ENCODE results near the gene DPP10.

Gene DPP10

DNA sequence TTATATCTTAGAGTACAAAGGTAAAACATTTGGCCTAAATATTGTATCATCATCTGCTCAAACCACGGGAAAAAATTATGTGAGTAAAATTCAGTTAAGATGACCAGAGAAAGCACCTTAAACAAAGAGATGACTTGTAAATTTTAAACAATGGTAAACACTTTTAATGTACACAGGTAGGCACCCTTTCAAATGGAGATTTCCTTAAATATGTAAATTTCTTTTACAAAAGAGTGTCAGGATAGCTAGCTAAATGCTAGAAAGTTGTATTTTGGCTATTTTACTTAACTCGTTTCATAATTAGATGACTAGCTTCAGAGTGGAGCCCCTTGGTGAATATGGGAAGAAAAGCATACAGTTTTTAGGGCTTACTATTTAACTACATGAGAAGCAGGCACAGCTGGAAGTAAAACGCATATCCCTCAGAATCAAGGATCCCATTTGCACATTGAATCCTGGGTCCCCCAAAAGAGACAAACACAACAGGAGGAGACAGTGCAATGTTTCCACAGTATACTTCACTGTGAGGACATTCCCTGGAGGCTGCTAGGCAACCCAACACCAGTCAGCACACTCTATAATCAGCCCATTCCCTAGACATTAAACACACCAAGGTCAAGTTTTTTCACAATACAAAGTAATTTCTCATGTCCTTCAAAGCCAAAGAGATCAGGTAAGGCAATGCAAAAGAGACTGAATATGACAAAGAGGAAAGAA, 1154.4 kb downstream of the DPP10 start:
- FAIRE-seq: no peak

DNA sequence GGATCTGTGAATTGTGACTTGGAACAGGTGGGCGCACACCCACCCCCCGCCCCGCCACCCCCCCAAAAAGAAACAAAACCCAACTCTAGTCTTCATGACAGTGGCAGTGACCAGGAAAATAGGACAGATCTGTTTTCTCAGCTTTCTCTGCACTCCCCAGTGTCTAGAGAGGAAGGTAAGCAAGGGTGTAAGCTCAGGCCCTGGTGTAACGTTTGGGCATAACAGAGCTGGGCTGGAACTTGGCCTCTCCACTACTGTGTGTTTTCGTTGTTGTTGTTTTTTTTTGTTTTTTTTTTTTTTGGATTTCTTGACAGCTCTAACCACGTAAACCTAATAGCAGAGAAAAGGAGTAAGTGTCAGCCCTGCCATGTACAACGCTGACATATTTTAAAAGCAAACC, 1160.8 kb downstream of the DPP10 start:
- no peak for FAIRE-seq

DNA sequence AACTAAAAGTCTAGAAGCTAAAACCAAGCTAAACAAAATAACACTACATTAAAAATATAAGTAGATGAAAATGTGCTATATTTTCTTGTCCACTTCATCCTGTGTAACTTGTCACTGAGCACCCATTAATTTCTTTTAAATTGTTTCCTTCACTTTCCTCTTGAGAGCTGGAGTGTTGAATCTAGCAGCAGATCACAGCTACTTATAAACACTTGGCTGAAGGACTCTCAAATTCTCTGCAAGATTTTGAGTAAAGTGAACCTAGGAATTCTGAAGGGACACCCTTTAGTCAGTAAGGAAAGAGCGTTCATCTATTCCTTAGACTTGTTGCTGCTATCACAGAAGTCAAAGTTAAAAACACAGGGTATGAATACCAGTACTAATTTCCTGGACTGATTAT, 1163.9 kb downstream of the DPP10 start:
- FAIRE-seq: no peak

DNA sequence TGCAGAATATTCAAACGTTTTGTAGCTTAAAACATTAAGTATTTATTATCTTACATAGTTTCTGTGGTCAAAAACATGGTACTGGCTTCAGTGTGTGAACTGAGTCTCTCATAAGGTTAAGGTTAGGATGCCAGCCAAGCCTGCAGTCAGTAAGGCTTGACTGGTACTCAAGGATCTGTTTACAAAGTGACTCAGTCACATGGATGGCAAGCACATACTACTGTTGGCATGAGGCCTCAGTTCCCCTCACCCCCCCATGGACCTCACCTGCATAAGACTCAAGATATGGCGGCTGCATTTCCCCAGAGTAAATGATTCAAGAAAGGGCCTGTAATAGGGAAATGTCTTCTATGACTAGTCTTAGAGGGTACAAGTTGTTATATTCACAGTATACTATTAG, 1167.5 kb downstream of the DPP10 start:
- FAIRE-seq: no peak

DNA sequence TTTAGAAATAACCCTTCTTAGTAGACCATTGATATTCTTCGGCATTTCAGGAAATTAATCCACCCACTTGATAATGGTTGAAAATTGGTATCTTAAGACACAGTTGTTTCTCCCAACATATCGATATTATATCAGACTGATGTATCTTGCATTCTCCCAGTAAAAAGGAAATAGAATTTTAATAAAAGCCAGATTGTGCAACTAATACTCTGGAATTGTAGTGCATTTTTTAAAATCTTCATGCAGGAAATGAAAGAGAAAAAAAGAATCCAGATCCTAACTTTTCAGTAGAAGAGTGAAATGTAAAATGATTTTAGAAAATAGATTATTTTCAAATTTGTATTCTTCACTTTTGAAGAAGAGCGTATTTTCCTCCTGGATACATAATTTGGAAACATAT, 1168.4 kb downstream of the DPP10 start:
- no peak for FAIRE-seq

DNA sequence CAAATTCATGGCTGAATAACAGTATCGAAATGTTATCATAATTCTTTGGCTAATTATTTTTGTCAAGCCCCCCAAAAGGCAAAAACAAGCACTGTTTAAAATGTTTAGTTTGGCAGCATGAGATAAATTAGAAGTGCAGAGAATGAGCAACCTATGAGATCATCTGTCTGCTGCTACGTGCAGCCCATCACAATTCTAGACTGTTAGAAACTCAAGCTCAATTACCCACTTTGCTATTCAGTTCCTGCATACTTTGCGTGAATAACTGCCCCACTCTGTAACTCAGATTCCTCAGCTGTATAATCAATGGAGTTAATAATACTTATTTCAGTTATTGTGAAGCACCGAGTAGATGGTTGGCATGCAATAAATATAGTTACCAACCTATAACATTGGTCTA, 1181.9 kb downstream of the DPP10 start:
- FAIRE-seq: no peak

DNA sequence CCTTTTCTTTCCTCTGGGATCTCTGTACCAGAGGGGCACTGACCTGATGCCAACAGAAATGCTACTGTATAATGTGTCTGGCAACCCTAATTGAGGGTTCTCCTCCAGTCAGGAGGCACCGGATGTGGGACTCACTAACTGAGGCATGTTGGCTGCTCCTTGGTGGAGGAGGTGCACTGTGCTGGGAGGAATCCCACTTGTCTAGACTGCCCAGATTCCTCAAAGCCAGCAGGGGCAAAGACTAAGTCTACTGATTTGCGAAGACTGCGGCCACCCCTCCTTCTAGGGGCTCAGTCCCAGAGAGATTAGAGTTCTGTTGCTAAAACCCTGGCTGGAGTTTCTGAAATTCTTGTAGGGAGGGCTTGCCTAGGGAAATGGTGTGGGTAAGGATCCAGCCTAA, 1192.1 kb downstream of the DPP10 start:
- no peak for FAIRE-seq

DNA sequence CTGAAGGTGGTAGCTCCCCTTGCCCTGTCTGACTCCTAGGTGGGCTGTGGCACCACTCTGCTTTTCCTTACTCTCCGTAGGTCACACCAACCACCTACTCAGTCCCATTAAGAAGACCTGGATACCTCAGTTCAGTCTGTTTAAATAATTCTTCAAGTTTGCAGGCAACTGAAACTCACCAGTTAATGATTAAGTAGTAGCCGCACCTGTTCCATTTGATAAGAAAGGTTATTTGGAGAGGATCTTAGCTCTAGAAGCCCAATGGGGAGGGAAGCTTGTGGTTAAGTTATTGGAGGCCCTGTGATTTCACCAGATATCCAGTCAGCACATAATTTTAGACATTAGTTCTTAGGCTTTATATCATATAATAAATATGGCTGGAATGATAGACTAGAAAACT, 1193.0 kb downstream of the DPP10 start:
- FAIRE-seq: no peak

DNA sequence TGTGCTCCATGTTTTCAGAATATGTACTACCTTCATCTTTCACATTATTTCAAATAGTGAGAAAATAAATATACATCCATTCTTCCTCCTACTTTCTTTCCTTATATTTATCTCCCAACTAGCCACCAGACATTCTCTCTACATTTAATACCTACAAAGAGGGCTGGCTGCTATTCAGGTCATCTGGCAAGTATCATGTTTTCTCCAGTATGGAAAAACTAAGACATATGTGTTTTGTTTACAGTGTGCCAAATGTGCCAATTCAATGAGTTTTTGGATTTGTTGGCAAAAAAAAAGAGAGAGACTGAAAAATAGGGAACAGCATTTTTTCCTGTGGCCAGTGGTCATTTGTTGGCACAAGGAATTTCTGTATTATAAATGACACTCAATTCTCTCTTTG, 1207.3 kb downstream of the DPP10 start:
- FAIRE-seq: no peak

DNA sequence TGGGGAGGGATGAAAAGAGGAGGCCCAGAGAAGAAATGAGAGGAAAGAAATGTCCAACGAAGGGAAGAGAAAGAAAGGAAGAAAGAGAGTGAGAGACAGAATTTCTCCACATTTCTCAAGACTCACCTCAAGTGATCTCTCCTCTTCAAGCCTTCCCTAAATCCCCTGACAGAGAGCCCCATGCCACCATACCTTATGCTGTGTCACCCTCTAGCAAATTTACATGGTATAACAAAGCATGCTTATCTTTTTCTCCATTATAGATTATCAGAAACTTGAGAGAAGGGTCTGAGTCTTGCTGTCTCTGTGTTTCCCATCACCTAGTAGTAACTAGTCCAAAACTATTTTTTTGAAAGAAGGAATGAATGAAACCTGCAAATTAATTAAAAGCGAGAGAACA, 1208.4 kb downstream of the DPP10 start:
- FAIRE-seq: no peak

DNA sequence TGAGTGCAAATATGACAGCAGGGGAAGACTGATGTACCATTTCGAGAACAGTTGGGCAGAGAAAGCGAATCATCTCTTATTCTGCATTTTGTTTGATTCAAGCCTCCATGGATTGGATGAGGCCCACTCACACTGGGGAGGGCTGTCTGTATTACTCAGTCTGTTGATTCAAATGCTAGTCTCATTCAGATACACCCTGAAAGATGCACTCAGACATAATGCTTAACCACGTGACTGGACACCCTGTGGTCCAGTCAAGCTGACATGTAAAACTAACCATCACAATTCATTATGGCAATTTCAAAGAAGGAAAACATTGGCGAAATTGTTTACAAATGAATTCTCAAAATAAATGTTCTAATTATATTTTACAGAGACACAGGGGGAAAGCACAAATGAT, 1210.2 kb downstream of the DPP10 start:
- FAIRE-seq: no peak

DNA sequence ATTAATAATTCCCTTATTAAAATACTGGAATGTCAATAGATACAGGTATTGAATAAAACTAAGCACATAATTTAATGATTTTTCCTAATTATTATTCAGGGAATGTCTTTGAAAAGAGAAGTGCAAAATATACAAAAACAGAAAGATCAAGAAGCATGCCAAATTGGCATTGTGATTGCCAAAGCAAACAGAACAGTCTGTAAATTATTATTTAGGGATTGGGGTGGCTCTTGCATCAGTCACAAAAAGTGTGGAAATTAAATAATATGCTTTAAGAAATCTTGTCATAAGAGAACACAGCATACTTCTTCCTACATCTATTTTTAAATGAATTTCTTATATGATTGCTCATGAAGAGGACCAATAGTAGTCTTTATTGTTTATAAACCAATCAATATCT, 1211.9 kb downstream of the DPP10 start:
- no peak for FAIRE-seq

DNA sequence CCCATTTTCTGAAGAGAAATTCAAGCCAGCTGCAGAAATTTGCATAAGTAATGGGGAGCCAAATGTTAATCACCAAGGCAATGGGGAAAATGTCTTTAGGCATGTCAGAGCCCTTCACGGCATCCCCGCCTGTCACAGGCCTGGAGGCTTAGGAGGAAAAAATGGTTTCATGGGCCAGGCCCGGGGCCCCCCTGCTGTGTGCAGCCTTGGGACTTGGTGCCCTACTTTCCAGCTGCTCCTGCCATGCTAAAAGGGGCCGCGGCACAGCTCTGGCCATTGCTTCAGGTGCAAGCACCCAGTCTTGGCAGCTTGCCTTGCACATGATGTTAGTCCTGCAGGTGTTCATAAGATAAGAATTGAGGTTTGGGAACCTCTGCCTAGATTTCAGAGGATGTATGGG, 1235.7 kb downstream of the DPP10 start:
- no peak for FAIRE-seq

DNA sequence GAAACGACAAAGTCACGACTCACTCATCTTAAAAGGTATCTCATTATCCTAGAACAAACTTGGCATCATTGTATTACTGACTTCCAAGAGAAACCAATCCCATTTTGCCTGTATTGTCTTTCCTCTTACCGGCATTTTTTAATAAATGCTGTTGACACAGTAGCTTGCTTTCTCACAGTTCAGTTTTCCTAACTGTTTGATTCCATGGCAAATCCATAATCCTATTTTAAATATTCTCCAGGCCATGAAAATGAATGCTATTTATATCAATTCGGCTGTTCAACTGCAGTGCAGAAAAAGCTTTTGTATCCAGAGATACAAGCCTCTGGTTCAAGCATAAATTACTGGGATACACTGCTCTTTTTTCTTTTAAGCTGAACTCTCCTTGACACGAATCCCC, 1241.9 kb downstream of the DPP10 start:
- FAIRE-seq: no peak

DNA sequence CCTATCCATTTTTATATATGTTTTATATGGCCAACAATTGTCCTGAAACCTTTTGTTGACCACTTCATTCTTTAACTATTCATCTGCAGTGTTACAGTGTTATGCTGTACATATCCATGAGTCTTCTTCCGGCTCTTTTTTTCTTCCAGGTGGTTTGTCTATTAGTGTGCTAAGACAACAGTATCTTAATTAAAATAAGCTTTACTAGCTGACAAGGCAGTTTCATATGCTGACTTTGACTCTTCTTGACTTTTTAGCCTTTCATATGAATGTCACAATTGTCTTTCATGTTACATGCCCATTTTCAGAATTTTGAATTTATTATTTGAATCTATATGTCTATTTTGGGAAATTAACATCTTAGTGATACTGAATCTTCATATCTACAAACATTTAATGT, 1249.0 kb downstream of the DPP10 start:
- FAIRE-seq: no peak

DNA sequence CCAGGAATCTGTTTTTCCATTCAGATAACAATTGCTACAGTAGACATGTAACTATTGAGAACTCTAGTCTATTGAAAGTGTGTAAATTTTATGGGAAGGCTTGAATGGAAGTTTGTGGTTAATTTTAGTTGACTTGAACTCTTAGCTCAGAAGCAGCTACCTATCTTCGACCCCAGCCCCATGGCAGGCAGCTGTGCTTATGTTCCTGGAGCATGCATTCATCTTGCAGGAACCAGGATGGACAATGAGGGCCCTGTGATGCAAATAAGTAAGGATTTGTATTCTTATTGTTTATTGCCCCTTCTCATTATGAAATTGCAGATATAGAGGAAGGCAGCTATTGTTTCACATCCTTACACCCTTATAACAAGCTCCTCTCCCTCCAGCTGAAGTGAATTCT, 1252.2 kb downstream of the DPP10 start:
- no peak for FAIRE-seq

DNA sequence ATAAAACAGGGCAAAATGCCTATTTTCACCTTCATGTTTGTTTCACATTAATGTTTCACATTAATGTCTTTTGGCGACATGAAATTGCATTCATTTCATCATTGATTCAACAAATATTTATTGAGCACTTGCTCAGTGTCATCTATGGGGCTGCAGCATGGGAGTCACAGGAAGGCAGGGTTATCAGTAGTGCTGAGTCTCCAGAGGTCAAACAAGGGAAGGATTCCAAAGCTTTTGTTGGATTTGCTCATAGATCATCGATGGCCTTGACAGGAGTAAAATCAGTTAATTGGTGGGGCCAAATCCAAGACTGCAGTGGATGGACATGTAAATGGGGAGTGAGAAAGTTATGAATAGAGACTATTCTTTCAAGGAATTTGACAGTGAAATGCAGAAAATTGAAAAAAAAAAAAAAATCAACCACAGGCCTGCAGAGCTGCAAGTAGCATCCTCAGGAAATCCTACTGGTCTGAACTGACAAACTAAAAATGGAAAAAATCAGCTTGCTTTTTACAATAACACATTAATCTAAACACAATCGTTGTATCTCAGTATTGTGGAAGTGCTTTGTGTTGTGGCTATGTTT, 1290.8 kb downstream of the DPP10 start:
- no peak for FAIRE-seq

DNA sequence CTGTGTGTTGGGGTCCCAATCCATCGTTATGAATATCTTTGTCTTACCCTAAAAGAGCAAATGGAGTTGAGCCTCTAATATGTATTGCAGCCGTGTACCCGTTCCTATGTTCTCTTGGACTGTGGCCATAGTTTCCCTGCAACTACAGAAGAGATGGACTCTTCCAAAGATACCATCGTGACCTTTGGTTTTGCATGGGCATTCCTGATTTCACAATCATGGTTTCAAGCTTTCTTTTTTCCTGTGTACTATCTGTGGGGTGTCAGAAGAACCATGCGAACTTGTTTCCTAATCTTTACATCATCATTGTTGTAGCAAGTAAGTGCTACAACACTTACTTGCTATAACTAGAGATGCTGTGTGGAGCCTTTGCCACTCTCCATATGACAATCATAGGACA, 1295.7 kb downstream of the DPP10 start:
- FAIRE-seq: no peak

DNA sequence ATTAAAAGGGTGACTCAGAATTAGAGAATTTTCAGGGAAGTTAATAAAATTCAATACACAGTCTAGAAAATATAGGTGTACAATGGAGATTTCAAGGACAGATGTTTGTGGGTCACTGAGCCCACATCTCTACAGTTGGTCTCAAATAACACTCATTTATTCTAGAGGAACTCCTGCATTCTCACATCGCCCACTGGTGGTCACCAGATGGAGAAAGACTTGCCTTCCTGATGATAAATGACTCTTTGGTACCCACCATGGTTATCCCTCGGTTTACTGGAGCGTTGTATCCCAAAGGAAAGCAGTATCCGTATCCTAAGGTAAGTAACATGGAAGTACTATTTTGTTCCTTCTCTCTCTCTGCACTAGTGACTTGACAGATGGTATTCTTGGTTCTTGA, 1297.1 kb downstream of the DPP10 start:
- FAIRE-seq: no peak

DNA sequence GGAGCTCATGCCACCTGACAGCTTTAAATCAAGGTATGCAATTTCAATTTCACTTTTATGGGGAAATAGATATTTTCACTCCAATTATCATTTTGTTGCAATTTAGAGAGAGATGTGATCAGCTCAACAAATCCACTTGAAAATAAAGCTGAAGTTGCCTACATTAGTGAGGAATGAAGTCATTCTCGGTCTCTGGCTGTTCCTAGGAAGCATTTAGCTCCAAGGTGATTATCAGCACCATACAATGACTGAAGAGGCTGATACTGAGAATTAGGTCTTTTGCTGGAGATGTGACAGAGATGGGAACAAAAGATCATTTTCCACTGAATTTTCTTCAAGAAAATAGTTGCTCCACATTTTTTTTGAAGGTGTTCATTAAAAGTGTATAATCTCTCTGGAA, 1303.7 kb downstream of the DPP10 start:
- FAIRE-seq: no peak

DNA sequence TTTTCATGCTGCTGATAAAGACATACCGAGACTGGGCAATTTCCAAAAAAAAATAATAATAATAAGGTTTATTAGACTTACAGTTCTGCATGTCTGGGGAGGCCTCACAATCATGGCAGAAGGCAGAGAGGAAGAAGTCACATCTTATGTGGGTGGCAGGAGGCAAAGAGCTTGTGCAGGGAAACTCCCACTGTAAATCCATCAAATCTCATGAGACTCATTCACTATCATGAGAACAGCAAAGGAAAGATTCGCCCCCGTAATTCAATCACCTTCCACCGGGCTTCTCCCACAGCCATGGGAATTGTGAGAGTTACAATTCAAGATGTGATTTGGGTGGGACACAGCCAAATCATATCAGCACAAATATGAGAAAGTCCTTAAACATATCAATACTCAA, 1314.8 kb downstream of the DPP10 start:
- FAIRE-seq: no peak

DNA sequence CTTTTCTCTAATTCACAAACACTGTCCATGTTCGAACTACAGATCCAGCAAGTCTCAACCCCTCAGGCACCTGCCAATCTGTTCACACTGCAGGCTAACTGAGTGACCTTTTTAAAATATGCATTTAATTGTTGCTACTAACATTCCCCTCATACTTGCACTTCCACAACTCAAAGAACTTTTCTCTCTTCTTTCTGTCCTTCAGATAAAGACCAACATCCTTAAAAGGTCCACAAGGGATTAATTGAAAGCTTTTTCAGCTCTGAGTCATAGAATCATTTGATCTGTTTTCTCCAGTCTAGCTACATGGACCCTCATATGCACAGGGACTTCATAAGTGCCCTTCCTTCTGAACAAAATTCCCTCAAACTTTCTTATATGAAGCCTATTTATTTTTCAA, 1321.2 kb downstream of the DPP10 start:
- no peak for FAIRE-seq

DNA sequence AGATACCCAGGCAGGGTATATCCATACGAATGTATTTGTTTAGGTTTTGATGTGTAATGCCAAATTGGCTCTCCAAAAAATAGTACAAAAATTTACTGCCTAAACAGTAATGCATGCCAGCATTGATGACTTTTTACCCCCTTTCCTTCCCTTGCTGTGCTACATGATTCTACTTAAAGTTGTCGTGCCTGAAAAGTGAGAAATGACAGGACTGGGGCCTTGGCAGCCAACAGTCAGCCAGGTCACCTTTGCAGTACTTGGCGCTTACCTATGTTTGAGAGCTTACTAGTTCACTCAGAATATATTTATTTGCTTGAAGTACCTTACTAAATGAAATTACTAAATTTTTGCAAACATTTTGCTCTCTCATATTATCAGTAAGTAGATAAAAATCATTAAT, 1329.1 kb downstream of the DPP10 start:
- FAIRE-seq: no peak

DNA sequence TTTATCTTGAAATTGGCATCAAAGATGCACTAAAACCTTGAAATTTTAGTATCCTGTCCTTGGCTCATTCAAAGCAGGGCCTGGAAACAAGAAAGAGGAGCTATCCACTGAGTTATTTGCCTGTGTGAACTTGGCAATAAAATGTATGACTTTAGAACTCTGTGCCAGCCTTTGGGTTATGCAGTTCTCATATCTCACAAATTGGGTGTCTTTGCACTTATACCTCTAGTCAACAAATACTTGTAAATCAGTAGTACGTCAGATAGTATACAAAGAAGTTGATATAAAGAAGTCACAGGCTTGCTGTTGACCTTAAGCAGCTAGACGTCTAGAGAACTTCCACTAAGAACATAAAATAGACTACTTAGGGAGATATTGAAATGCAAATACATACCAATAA, 1331.9 kb downstream of the DPP10 start:
- FAIRE-seq: no peak

DNA sequence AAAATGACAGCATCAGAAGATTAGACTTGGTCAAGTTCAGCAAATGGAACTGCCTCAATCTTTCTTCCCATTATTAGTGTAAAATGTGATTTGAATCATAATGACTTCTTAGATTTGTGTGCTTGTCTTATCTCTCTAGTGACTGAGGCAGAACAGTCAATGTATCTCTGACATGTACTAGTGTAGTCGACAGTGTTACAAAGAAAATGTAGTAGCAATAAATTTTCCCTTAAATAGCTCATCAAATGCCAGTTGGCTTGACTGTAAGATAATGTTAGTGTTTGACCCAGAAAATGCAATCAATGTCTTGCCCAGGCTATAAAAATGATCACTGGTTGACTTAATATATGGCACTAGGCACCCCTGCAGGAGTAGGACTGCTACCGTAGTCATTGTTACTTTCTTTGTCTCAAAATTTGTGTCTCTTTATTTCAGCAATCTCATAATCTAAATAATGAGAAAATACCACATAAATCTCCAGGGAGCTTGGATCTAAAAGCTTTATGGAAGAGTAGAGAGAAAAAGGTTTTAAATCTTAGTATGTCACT, 1336.7 kb downstream of the DPP10 start:
- no peak for FAIRE-seq
